Sigmoid colon (tissue), 4 donors: ENCODE measurements around the gene VPS25.

Source experiments
- CTCF ChIP-seq, 4 experiments: fragments of 450-650 bp in 3 of 4; fragments of 200-600 bp in 1 of 4; IDR thresholded peaks; one replicate each; pipeline ENCODE4 v1.5.1; 2016 to 2019; ENCODE audit warnings: antibody characterized with exemption in 4 of 4, mild to moderate bottlenecking in 3 of 4, moderate library complexity in 2 of 4
- POLR2A ChIP-seq, 2 donors: fragments of 450-650 bp; IDR thresholded peaks; one replicate each; pipeline ENCODE4 v1.6.1; 2016; ENCODE audit warnings: antibody characterized with exemption in 2 of 2, mild to moderate bottlenecking in 2 of 2, moderate library complexity in 2 of 2
- POLR2AphosphoS5 ChIP-seq, 4 donors: sonication (generic); formaldehyde crosslinking; IDR thresholded peaks; one replicate each; pipeline ENCODE4 v1.6.1; 2017; ENCODE audit warnings: antibody characterized with exemption in 4 of 4

- TF ChIP-seq CTCF (IDR thresholded peaks at IDR 0.05), result no peak
- no peak for TF ChIP-seq POLR2AphosphoS5 (IDR thresholded peaks at IDR 0.05)
- no peak for TF ChIP-seq POLR2A (IDR thresholded peaks at IDR 0.05)
These were observed 10.5 kb downstream of the VPS25 start for GRCh38 chr17:42783791-42784138.
